Measurements from ENCODE around the gene NEK5.

Gene NEK5

DNA sequence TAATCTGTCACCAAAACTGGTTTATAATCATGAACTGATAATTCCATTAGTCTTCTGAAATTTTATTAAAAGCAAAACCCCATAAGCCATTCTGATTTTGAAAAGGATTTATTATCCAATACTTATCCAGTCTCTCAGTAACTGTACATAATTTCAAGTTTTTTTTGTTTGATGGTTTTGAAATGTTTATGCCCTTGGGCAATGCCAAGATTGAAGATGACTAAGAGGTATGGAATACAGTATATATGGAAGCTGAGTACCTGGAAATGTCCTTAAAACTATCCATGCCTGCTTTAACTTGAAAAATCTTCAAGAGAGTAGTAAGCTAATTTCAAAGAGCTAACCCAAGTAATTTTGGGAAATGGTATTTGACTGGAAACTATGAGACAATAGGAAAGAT is 1.8 kb upstream of the NEK5 start:
- TF ChIP-seq, protein P1, sequence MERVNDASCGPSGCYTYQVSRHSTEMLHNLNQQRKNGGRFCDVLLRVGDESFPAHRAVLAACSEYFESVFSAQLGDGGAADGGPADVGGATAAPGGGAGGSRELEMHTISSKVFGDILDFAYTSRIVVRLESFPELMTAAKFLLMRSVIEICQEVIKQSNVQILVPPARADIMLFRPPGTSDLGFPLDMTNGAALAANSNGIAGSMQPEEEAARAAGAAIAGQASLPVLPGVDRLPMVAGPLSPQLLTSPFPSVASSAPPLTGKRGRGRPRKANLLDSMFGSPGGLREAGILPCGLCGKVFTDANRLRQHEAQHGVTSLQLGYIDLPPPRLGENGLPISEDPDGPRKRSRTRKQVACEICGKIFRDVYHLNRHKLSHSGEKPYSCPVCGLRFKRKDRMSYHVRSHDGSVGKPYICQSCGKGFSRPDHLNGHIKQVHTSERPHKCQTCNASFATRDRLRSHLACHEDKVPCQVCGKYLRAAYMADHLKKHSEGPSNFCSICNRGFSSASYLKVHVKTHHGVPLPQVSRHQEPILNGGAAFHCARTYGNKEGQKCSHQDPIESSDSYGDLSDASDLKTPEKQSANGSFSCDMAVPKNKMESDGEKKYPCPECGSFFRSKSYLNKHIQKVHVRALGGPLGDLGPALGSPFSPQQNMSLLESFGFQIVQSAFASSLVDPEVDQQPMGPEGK (CRISPR knock-in tag; IDR thresholded peaks at IDR 0.05; ENCODE audit: borderline replicate concordance), result no peak
- TF ChIP-seq, protein P2, sequence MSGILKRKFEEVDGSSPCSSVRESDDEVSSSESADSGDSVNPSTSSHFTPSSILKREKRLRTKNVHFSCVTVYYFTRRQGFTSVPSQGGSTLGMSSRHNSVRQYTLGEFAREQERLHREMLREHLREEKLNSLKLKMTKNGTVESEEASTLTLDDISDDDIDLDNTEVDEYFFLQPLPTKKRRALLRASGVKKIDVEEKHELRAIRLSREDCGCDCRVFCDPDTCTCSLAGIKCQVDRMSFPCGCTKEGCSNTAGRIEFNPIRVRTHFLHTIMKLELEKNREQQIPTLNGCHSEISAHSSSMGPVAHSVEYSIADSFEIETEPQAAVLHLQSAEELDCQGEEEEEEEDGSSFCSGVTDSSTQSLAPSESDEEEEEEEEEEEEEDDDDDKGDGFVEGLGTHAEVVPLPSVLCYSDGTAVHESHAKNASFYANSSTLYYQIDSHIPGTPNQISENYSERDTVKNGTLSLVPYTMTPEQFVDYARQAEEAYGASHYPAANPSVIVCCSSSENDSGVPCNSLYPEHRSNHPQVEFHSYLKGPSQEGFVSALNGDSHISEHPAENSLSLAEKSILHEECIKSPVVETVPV (CRISPR knock-in tag; IDR thresholded peaks at IDR 0.05), result no peak
- TF ChIP-seq ISL1 (CRISPR knock-in tag; IDR thresholded peaks at IDR 0.05) (no peak), PPARA (CRISPR knock-in tag; IDR thresholded peaks at IDR 0.05; ENCODE audit: borderline replicate concordance) (no peak), ZNF8 (CRISPR knock-in tag; IDR thresholded peaks at IDR 0.05) (no peak), TOX (CRISPR knock-in tag; IDR thresholded peaks at IDR 0.05; ENCODE audit: borderline replicate concordance) (no peak), ZFP3 (CRISPR knock-in tag; IDR thresholded peaks at IDR 0.05) (no peak), ZNF565 (CRISPR knock-in tag; conservative IDR thresholded peaks at IDR 0.05; ENCODE audit: low read depth) (no peak)
- ATAC-seq, result no peak

DNA sequence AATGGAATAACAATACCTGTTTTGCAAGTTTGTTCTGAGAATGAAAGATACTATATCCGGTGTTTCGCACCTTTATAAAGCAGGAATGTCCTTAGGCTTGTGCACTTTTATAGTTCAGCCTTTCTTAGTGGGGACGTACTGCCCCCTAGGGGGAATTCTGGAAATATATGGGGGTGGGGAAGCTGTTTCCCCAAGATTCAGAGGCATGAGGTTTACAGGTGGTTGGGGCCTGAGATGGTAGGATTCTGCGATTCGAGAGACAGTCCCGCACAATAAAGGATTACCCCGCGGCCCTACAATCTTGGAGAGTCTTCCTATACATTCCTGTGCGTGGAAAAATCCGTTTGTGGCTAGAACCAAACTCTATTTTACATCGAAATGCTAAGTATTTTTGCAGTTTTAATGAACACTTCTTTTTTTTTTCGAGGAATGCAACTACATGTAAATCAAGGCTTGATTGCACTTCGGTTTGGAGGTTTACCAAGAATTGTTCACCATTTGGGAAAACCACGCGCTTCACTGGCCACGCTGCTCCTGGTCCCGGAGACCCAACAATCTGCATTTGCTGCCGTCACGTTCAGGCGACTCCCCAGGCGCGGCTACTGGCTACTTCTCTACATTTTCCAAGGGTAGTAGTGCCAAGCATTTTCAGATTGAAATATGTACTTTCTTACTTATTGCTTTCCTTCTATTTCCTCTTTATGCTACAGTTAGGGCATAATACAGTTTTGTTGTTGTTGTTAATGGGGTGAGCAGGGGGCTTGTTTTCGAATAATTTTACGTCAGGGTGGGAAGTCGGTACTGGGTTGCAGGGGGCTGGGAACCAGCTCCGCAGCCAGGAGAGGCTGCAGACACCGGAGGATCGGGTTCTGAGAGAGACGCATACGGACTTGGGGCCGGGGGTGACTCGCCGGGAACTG is 830 bp downstream of the NEK5 start:
- ATAC-seq, result peak; percentile 86
- TF ChIP-seq PPARA (CRISPR knock-in tag; IDR thresholded peaks at IDR 0.05; ENCODE audit: borderline replicate concordance), result no peak
- TF ChIP-seq, protein P3, sequence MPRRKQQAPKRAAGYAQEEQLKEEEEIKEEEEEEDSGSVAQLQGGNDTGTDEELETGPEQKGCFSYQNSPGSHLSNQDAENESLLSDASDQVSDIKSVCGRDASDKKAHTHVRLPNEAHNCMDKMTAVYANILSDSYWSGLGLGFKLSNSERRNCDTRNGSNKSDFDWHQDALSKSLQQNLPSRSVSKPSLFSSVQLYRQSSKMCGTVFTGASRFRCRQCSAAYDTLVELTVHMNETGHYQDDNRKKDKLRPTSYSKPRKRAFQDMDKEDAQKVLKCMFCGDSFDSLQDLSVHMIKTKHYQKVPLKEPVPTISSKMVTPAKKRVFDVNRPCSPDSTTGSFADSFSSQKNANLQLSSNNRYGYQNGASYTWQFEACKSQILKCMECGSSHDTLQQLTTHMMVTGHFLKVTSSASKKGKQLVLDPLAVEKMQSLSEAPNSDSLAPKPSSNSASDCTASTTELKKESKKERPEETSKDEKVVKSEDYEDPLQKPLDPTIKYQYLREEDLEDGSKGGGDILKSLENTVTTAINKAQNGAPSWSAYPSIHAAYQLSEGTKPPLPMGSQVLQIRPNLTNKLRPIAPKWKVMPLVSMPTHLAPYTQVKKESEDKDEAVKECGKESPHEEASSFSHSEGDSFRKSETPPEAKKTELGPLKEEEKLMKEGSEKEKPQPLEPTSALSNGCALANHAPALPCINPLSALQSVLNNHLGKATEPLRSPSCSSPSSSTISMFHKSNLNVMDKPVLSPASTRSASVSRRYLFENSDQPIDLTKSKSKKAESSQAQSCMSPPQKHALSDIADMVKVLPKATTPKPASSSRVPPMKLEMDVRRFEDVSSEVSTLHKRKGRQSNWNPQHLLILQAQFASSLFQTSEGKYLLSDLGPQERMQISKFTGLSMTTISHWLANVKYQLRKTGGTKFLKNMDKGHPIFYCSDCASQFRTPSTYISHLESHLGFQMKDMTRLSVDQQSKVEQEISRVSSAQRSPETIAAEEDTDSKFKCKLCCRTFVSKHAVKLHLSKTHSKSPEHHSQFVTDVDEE (CRISPR knock-in tag; IDR thresholded peaks at IDR 0.05), result no peak
- TF ChIP-seq ZNF8 (CRISPR knock-in tag; IDR thresholded peaks at IDR 0.05), result 0 out of 2 replicates have a peak, but pooled peaks have one; percentile 11
- TF ChIP-seq ZC3H10 (CRISPR knock-in tag; IDR thresholded peaks at IDR 0.05), result no peak
- TF ChIP-seq, protein P2 (CRISPR knock-in tag; IDR thresholded peaks at IDR 0.05), result no peak
- TF ChIP-seq, protein P4, sequence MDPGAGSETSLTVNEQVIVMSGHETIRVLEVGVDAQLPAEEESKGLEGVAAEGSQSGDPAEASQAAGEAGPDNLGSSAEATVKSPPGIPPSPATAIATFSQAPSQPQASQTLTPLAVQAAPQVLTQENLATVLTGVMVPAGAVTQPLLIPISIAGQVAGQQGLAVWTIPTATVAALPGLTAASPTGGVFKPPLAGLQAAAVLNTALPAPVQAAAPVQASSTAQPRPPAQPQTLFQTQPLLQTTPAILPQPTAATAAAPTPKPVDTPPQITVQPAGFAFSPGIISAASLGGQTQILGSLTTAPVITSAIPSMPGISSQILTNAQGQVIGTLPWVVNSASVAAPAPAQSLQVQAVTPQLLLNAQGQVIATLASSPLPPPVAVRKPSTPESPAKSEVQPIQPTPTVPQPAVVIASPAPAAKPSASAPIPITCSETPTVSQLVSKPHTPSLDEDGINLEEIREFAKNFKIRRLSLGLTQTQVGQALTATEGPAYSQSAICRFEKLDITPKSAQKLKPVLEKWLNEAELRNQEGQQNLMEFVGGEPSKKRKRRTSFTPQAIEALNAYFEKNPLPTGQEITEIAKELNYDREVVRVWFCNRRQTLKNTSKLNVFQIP (CRISPR knock-in tag; IDR thresholded peaks at IDR 0.05; ENCODE audit: borderline replicate concordance, low read depth), result no peak

DNA sequence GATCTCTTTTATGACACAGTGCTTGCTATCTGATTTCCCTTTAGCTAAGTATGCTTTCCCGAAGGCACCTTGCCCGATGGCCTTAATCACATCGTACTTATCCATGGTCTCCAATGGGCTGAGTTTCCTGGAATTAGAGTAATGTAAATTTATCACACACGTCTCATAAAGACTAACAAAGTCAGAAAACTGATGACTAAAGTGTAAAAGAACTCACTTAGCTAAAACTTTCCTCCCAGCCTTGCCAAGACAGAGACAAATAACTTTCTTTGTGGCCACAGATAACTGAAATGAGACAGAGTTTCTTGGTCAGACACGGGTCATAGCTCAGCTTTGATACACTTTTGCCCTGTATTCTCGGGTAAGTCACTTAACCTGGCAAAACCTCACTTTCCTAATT is 1.5 kb downstream of the NEK5 start:
- ATAC-seq, result peak; percentile 12
- TF ChIP-seq CSDC2 (CRISPR knock-in tag; IDR thresholded peaks at IDR 0.05) (no peak), SNAI2 (CRISPR knock-in tag; IDR thresholded peaks at IDR 0.05) (no peak), ESRRG (CRISPR knock-in tag; IDR thresholded peaks at IDR 0.05) (no peak), BACH2 (CRISPR knock-in tag; IDR thresholded peaks at IDR 0.05; ENCODE audit: borderline replicate concordance) (no peak), RARB (CRISPR knock-in tag; IDR thresholded peaks at IDR 0.05) (no peak), ZFP3 (CRISPR knock-in tag; IDR thresholded peaks at IDR 0.05) (no peak), ZC3H10 (CRISPR knock-in tag; IDR thresholded peaks at IDR 0.05) (no peak), ZNF565 (CRISPR knock-in tag; conservative IDR thresholded peaks at IDR 0.05; ENCODE audit: low read depth) (no peak), ZNF8 (CRISPR knock-in tag; IDR thresholded peaks at IDR 0.05) (no peak), PPARA (CRISPR knock-in tag; IDR thresholded peaks at IDR 0.05; ENCODE audit: borderline replicate concordance) (no peak), ARNTL (CRISPR knock-in tag; IDR thresholded peaks at IDR 0.05; ENCODE audit: borderline replicate concordance, low read depth) (no peak), ZNF70 (CRISPR knock-in tag; IDR thresholded peaks at IDR 0.05) (no peak)
- TF ChIP-seq, protein P3 (CRISPR knock-in tag; IDR thresholded peaks at IDR 0.05), result no peak

Data from SK-N-SH treated with all-trans-retinoic acid at 6 μM for 48 hours (cell line).